Erythroblast (primary cell): Measurements from ENCODE around the gene OR5B12.

ENCODE experiments used
- DNase-seq, 2 experiments: peaks; one replicate each; lab custom pipeline; 2025; lab: John Stamatoyannopoulos, UW
- GATA1 ChIP-seq: IDR thresholded peaks from 2 replicates; pipeline ENCODE4 v1.6.1; 2011; ENCODE audit warnings: low read depth, mild to moderate bottlenecking, control low read depth, low read length, moderate library complexity
- POLR2A ChIP-seq: IDR thresholded peaks from 2 replicates; pipeline ENCODE4 v1.6.1; 2011; ENCODE audit warnings: mild to moderate bottlenecking, low read length

OR5B12 gene

GRCh38 chr11:58395581-58395980, 46.5 kb downstream of the OR5B12 start:
- no peak for TF ChIP-seq POLR2A
- no peak for TF ChIP-seq GATA1
- DNase-seq, result no peak

GRCh38 chr11:58394195-58394594, 47.8 kb downstream of the OR5B12 start:
- no peak for DNase-seq

GRCh38 chr11:58392746-58393145, 49.3 kb downstream of the OR5B12 start:
- TF ChIP-seq POLR2A (no peak), GATA1 (no peak)
- no peak for DNase-seq

More at GRCh38 chr11:58394195-58394594, 47.8 kb downstream of the OR5B12 start:
- TF ChIP-seq GATA1 (no peak), POLR2A (no peak)

GRCh38 chr11:58391879-58392278, 50.2 kb downstream of the OR5B12 start:
- no peak for DNase-seq
- TF ChIP-seq GATA1, result no peak
- TF ChIP-seq POLR2A, result no peak

- TF ChIP-seq POLR2A (no peak), GATA1 (no peak)
- DNase-seq, result no peak
Measured at GRCh38 chr11:58390551-58391063, 51.4 kb downstream of the OR5B12 start.
